Fibroblast of skin of left quadriceps (primary cell): ENCODE results near the gene GTF2A1.
"Not testable (repeated sequence)": the region's sequence is repeated elsewhere in the genome, so short reads cannot be mapped to it uniquely, and the experiment has no call there.

Source experiments
- DNase-seq, 2 experiments: peaks; one replicate each; pipeline ENCODE4 v3.0.0-alpha.2; 2013; ENCODE audit warnings: low read depth in 2 of 2

The GTF2A1 gene

DNA sequence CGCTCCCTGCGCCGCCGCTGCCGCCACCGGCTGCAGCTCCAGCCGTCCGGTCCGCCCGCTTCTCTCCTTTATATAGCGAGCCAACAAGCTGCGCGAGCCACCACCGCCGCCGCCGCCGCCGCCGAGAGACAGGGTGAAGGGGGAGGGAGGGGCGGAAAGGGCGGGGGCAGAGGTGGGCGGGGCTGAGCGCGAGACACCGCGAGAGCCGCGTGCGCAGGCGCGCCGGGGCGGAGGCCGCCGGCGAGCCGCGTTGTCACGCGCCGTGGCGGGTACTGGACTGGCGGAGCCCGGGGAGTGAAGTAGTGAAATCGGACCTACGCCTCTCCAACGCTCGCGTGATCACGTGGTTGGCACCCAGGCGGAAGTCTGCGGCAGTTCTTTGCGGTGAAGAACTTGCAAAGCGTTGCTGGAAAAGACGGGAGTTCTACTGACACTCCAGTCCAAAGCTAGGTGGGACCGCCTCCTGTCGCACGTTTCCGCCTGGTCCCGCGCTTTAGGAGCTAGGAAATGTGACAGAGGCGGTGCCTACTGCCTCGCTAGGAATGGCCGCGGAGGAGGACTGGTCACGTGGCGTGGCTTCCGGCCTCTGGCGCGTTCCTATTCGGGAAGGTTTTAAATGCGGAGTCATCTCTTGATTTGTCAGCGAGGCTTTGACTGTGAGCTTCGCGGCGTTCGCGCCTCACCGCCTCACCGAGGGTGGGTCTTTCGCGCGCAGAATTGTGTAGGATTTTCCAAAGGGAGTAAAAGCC, at the start of gene GTF2A1:
Gene GTF2A1, minus strand, starts transcription at position 130 of the 749 bp plus-strand sequence. CDS start 441 bp downstream, outside the sequence.
- DNase-seq = peak; percentile 93 to 94

DNA sequence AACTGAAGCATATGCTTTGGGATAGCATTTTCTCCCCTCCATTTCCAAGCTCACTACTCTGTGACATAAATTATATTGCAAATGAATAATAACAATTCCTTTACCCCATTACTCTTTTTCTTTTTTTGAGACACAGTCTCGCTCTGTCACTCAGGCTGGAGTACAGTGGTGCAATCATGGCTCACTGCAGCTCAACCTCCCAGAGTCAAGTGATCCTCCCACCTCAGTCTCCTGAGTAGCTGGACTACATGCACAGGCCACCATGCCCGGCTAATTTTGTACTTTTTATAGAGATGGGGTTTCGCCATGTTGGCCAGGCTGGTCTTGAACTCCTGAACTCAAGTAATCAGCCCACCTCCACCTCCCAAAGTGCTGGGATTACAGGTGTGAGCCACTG, 49.2 kb upstream of the GTF2A1 start:
- DNase-seq = no peak

DNA sequence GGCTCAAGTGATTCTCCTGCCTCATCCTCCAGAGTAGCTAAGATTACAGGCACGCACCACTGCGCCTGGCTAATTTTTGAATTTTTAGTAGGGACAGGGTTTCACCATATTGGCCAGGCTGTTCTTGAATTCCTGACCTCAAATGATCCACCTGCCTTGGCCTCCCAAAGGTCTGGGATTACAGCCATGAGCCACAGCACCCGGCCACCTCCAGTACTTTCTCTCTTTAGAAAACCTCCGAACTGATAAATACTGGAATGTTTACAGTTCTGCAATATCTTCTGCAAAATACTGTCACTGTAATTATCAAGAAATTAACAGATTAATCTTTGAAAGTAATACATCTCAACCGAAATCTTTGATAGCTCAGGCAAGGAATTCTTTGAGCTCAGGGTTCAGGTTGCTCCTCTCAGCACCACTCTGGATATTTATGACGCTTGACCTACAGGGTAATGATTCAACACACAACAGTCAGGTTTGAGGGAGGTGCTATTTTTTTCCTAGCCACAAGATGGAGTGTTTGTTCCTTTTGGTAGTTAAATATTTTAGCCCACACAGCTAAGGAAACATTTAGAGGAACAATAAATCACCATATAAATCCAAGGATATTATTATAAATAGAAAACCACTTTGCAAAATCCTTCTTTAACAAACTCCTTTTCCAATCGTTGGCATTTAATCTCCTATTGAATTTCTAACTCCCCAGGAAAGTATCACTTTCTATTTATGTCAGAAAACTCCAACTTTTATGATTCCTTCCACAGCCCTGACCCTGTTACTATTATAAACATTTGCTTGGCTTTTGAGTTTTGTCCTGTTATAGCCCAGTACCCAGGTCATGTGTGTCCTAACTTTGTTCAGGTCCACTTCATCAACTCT, 48.6 kb upstream of the GTF2A1 start:
- DNase-seq = peak; percentile 40

DNA sequence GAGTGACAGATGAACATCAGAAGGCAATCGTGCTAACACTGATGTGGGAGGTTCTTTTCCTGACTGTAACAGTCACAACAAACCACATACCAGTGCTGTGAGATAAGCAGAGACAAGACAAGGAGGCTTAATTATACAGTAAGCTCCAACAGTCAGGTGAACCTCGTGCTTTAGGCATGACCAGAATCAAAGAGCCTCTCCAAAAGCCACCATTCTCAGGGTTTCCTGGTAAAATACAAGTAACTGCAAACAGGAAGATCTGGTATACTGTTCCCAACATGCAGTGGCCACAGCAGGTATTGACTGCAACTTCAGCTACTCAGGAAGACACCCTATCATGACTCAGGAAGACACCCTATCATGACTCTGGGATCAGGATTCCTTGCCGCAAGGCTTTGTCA, 47.3 kb upstream of the GTF2A1 start:
- DNase-seq = no peak

DNA sequence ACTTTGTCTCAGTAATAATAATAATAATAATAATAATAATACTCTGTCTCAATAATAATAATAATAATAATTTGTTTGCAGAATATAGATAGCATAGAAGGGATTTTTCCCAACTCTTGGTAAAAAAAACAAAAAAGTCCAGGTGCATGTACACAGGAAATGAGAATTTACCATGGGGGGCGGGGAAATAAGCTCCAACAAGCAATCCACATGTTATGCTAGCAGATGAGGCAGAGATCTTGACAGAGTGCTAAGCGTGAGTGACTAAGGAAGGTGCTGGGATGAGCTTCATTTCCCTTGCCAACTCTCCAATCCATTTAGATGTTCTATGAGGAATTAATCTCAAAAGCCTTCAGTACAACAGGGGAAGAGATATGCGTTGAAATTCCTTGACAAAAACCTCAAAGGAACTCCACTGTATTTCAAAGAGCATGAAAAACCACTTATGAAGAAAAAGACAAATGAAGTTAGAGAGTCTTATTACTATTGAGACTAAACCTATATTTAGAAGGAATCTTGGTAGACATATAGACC, 44.9 kb upstream of the GTF2A1 start:
- no peak for DNase-seq

DNA sequence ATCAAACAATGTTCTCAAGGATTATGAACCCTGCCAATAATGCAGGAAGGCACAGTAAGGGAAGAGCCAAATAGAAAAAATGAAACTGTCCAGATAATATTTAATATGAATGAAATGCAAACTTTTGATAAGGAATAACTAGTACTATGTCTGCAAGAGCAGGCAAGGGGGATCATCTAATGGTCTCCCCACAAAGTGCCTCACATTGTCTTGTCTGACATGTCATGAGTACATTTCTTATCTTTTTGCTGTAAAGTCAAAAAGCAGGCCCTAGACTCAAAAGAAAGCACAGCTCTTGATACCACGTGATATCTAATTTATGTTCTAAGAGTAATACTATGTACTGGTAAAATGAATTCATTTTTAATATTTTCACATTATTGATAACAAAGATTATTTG, 43.9 kb upstream of the GTF2A1 start:
- DNase-seq = no peak

DNA sequence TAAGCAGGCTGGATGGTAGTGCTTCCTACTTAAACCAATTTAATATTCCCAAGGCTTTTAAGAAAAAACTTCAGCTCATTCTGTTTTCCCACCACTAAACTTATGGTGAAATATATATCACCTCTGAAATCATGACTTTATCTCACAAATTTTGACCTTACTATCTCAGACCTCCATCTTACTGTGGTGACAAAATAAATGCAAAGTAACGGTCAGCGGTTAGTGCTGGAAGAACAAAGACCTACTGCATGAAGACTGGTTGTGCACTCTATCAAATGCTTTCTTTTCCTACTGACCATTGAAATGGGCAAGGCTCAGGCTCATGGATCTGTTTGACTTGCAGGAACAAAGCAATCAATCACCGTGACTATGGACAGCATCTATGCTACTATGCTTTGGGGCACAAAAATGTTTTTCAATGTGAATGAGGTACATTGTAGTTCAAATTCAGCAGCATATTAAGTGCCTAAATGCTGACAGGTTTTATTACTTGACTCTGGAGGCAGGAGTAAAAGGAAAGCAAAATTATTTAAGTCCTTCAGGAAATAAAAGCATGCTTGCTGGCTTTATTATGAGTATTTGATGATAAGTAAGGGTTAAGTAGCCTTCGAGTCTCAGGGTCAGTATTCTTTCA, 43.1 kb upstream of the GTF2A1 start:
- no peak for DNase-seq

DNA sequence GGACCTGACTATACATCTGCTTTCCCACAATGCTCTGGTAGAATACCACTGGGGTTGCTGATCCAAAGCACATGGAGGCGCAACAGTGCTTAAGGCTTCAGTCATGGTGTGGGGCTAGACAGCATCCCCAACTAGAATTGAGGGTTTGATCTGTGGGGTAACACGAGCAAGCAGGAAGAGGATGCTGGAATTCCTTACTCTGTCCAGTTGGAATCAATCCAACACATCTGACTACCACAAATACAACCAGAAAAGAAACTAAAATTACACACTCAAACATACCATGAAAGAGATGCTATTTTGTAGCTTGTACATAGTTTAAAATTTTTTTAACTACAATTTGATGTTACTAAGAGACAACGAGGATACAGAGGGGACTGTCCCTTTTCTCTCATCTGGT, 40.4 kb upstream of the GTF2A1 start:
- DNase-seq = no peak

DNA sequence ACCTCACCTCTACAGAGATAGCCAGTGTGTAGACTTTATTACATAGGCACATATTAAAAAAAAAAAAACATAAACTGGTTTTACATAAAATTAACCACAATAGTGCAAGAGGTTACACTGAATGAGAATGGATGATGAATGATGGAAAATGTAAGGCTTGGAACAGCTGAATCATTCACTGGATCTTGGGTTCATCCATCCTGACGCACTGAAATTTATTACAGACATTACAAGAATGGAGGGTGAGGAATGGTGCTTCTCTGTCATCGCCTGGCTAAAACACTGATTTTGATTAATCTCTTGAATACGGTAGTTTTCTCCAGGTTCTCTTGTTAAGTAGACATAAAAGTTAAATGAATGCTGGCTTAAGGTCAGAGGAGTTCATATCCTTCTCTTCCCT, 40.0 kb upstream of the GTF2A1 start:
- peak in 1 of 2 experiments; percentile 3 for DNase-seq

DNA sequence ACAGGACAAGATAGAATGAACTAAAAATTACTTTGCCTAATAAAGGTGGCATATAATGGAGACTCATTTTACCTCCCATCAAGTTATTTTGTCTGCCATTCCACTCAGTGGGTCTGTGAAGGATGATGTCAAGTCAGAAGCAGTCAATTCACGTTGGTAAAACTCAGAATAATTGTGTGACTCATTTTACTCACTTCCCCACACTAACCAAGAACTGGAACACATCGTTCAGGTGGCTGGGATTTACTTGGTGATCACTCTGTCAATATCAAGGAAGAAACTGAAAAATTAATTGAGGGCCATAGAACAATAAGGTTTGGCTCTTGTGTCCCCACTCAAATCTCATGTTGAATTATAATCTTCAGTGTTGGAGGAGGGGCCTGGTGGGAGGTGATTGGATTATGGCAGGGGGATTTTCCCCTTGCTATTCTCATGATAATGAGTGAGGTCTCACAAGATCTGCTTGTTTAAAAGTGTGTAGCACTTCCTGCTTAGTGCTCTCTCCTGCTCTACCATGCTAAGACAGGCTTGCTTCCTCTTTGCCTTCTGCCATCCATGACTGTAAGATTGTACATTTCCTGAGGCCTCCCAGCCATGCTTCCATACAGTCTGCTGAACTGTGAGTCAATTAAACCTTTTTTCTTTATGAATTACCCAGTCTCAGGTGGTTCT, 35.7 kb upstream of the GTF2A1 start:
- DNase-seq = no peak

DNA sequence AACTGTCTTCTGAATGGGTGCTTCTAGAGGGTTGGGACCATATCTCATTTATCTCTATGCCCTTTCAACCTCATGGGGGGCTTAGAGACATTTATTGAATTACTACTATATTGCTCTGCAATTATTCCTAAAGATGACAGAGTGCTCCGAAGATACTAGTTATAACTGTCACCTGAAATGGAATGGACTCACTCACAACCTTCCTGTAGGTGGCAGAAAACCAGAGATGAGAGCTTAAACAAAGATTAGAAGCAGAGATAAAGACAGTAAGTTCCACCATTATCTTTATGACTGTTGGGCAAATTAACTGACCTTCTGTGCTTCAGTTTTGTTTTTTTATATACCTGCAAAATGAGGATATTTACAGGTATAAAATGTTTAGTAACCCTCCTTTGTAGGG, 31.5 kb upstream of the GTF2A1 start:
- DNase-seq = no peak

DNA sequence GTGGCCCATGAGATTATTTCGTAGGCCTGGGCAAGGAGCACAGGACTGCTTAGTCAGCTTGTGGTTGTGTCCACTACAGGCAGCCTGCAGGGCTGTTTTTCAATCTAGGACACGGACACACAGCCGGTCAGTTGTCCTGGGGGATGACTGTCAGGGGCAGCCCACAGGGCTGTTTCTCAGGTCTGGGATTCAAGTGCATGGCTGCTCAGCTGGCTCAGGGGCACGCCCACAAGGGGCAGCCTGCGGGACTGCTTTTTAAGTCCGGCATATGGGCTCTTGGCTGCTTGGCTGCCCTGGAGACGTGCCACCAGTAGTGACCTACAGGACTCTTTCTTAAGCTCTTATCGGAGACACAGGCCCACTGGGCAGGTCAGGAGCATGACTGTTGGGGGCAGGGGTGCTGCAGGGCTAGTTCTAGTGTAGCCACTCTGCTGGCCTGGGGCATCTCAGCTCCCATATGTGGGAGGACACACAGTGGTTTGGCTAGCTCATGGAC, 26.6 kb upstream of the GTF2A1 start:
- no peak for DNase-seq

DNA sequence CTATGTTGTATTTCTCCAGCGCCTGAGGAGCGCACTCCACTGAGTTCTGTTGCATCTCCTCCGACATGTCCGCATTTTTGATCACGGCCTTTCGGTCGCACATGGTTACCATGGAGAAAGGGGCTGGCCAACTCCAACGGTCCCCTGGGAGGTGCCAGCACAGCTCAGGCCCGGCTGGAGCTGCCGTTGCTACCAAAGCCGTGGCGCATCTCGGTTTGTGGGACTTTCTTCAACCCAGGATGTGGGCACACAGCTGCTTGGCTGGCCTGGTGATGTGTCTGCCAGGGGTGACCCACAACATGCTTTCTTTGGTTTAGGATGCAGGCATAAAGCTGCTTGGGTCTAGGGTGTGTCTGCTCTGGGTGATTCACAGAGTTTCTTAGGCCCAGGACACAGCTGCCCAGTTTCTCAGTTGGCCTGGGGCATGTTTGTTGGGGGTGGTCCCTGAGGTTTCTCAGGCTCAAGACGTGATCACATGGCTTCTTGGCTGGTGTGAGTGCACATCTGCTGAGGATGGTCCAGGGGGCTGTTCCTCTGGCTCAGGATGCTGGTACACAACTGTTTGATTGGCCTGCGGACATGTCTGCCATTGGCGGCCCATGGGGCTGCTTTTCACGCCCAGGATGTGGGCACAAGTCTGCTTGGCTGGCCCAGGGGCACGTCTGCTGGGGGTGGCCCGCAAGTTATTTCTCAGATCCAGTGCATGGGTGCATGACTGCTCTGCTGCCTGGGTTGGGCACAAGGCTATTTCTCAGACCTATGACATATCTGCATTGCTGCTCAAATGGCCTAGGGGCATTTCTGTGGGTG, 25.9 kb upstream of the GTF2A1 start:
- no peak for DNase-seq

DNA sequence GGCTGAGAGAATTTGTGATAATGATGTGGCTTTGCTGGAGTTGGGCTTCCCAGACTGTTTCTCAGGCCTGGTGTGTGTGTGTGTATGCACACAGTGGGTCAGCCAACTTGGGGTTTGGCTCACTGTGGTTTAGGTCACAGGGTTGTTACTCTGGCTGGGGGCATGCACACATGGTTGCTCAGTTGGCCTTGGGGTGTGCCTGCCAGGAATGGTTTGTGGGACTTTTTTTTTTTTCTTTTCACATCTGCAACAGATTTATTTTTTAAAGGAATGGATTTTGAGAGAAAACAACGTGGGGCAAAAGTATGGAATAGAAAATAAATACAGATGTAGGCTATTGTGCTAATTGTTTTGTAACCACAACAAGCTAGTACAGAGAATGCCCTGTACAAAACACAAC, 25.0 kb upstream of the GTF2A1 start:
- no peak for DNase-seq

DNA sequence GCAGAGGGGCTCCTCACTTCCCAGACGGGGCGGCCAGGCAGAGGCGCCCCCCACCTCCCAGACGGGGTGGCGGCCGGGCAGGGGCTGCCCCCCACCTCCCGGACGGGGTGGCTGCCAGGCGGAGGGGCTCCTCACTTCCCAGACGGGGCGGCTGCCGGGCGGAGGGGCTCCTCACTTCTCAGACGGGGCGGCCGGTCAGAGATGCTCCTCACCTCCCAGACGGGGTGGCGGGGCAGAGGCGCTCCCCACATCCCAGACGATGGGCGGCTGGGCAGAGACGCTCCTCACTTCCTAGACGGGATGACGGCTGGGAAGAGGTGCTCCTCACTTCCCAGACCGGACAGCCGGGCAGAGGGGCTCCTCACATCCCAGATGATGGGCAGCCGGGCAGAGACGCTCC, 23.7 kb upstream of the GTF2A1 start:
- DNase-seq = not testable (repeated sequence)

DNA sequence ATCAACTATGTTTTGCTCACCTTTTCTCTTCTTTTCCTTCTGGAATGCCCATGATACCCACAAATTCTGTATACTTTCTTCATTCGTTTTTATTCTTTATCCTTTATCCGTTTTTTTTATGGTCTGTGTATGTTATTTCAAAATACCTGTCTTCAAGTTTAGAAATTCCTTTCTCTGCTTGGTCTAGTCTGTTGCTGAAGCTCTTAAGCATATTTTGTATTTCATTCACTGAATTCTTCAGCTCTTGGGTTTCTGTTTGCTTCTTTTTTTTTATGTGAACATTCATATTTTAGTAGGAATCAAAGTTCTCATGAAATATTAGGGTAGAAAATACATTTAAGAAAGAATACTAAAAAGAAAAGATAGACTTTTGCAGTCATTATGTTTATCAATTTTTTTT, 22.7 kb upstream of the GTF2A1 start:
- no peak for DNase-seq

DNA sequence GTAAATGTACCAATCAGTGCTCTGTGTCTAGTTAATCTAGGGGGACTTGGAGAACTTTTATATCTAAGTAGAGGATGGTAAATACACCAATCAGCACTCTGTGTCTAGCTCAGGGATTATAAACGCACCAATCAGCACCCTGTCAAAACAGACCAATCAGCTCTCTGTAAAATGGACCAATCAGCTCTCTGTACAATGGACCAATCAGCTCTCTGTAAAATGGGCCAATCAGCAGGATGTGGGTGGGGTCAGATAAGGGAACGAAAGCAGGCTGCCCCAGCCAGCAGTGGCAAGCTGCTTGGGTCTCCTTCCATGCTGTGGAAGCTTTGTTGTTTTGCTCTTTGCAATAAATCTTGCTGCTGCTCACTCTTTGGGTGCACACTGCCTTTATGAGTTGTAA, 16.1 kb upstream of the GTF2A1 start:
- not testable (repeated sequence) for DNase-seq

DNA sequence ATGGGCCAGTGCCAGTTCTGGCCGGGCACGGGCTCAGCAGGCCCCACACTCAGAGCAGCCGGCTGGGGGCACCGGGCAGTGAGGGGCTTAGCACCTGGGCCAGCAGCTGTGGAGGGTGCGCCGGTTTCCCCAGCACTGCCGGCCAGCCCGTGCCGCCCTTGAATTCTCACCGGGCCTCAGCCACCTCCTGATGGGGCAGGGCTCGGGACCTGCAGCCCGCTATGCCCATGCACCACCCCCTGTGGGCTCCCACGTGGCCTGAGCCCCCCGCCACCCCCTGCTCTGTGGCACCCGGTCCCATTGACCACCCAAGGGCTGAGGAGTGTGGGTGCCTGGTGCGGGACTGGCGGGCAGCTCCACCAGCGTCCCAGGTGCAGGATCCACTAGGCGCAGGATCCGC, 15.4 kb upstream of the GTF2A1 start:
- no peak for DNase-seq

DNA sequence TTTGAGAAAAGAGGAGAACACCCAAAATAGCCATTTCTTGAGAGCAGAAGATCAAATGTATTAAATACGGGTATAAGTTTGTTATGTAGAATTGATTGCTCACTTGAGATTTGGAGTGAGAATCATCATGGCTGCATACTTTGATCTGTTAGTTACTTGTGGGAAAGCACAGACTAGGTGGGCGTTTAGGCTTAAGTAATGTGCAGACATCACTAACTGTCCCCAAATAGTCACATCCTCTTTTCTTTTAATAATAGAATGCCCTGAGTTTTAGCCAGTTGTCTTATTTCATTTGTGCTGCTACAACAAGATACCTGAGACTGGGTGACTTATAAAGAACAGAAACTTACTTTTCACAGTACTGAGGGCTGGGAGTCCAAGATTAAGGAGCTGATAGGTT, 14.3 kb upstream of the GTF2A1 start:
- no peak for DNase-seq

DNA sequence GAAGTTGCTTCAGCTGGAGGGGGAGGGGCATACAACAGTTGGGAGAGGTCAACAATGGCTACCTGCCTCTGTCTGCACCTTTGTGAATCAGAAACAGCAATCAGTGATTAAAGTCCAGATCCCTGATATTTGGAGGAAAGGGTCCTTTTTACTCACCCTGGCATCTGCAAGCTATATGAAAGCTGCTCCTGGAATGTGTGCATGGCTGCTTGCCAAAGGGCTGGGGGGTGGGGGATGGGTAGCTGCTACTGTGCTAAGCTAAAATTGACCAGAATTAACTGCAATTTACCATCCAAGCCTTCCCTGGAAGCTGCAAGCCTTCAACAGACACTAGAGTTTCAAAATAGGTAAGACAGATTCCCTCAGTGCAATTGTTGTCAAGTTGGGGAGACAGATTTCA, 13.5 kb upstream of the GTF2A1 start:
- peak in 1 of 2 experiments; percentile 3 for DNase-seq

DNA sequence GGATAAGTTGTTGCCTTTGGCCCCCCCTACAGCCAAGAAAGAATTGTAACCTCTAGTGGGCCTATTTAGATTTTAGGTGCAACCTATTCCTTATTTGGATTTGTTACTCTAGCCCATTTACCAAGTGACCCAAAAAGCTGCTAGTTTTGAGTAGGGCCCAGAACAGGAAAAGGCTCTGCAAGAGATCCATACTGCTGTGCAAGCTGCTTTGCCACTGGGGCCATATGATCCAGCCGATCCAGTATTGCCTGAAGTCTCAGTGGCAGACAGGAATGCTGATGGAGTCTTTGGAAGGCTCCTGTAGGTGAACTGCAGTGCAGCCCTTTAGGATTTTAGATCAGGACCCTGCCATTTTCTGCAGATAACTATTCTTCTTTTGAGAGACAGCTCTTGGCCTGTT, 12.9 kb upstream of the GTF2A1 start:
- no peak for DNase-seq
